Measurements from ENCODE around the gene XRCC1.

XRCC1 gene

DNA sequence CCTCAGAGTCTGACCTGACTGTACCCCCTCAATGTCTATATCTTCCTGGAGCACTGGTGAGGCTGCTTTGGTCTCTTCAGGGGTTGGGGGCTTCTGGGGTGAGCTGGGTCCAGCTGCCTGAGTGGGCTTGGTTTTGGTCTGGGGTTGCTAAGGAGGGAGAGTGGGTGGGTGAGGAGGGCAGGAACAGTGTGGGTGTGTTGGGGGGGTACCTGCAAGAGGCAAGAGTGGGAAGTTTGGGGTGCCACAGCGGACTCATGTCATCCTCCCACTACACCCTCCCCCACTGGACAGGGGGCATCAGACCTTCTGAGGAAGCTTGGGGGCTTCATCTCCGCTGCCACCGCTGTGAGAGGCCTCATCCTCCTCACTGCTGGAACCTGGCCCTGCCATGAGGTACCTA is 28.7 kb downstream of the XRCC1 start:
- no peak for DNase-seq

DNA sequence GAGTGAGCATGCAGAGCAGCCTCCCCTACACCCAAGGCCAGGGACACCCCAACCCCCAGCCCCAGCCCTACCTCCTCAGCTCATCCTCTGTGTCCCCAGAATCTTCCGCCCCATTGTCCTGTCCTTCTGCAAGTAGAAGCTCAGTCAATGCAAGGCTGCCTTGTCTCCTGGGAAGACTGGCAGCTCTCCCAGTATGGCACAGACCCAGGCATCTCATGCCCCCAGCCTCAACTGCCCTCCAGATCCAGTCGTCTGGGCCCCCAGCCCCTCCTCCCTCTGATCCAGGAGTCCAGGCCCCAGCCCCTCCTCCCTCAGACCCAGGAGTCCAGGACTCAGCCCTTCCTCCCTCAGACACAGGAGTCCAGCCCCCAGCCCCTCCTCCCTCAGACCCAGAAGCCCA is 29.3 kb downstream of the XRCC1 start:
- DNase-seq = peak in 14 of 56 donors; percentile 1 to 39 (median 10)

DNA sequence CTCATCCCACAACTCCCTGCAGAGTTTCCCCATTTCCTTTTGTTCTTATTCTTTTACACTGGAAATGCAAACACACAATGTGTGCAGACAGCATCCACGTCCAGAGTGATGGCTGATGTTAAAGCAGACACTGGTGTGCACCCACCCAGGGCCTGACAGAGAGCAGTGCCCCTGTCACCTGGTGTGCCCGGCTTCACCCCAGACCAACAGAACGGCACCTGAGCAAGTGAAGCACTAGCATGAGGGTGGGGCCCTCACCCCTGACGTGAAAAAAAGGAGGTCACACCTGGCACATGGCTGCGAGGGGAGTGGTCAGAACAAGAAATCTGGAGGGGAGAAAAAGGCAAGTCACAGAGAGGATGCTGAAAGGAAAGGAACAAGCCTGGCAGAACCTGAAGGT is 30.1 kb downstream of the XRCC1 start:
- DNase-seq = no peak

GRCh38 chr19:43544077-43544476 is 31.2 kb downstream of the XRCC1 start:
- DNase-seq = no peak

GRCh38 chr19:43541920-43542650 is 33.2 kb downstream of the XRCC1 start:
- no peak for DNase-seq

GRCh38 chr19:43540381-43540780 is 34.9 kb downstream of the XRCC1 start:
- no peak for DNase-seq

GRCh38 chr19:43538922-43539321 is 36.4 kb downstream of the XRCC1 start:
- no peak for DNase-seq

- peak in 42 of 56 donors; percentile 2 to 67 (median 39) for DNase-seq
These were observed 40.2 kb downstream of the XRCC1 start for GRCh38 chr19:43534816-43535761.

- DNase-seq = peak in 1 of 56 donors; percentile 47
These were observed 41.0 kb downstream of the XRCC1 start for GRCh38 chr19:43534305-43534815.

DNA sequence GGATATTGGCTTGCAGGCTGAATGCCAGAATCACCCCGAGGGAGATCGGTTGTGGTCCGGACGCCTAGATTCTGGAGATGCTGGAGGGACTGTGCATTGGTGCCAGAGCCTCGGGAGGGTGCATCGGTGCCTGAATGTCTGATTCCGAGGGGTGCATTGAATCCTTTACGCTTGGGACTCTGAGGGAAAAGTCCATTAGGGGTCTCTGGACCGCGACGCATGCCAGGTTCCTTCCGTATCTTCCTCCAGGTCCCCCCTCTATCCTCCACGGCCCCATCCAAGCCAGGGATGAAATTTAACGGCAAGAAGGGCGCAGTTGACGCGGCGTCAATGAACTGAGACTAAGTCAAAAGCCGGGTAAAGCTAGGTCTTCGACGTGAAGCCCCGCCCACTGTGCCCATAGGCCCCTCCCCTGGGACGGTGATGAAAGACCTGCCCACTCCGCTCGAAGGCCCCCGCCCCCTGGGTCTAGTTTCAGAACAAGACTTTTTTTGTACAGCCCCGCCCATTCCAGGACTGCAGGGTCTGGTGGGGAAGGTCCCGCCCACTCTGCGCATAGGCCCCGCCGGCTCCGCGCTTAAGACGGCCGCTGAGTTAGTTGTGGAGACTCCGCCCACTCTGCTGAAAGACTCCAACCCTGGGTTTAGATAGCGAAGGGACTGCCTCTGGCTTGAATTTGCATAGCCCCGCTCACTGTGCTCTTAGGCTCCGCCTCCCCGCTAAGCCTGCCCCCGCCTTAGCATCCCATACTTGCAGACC is 41.6 kb downstream of the XRCC1 start:
- DNase-seq = peak; percentile 21 to 99 (median 90)

GRCh38 chr19:43532962-43533545 is 42.3 kb downstream of the XRCC1 start, which contains the start of gene ZNF575:
ZNF575 (plus strand) TSS chr19:43533188; CDS start chr19:43534423, 1,235 bp downstream.
- peak; percentile 53 to 96 (median 89) for DNase-seq

- peak in 17 of 56 donors; percentile 50 to 79 (median 66) for DNase-seq
These were observed 42.8 kb downstream of the XRCC1 start for GRCh38 chr19:43532571-43532961.

- peak in 4 of 56 donors; percentile 3 to 8 (median 6) for DNase-seq
These were observed 47.3 kb downstream of the XRCC1 start for GRCh38 chr19:43527860-43528622.

- peak in 52 of 56 donors; percentile 20 to 86 (median 58) for DNase-seq
These were observed 48.2 kb downstream of the XRCC1 start, which contains the start of gene ETHE1 for GRCh38 chr19:43526884-43527859. ETHE1 (minus strand) TSS chr19:43527201; CDS start chr19:43527177, 24 bp downstream.

GRCh38 chr19:43525836-43526771 is 49.2 kb downstream of the XRCC1 start:
- DNase-seq = peak in 8 of 56 donors; percentile 3 to 39 (median 19)

- peak in 19 of 56 donors; percentile 1 to 37 (median 12) for DNase-seq
These were observed 50.1 kb downstream of the XRCC1 start for GRCh38 chr19:43524922-43525835.

Measured in amygdala (tissue), 56 donors.